Spleen (tissue), 11 donors: ENCODE measurements around the gene APELA. TPM values are rescaled to one million over a fixed set of nuclear protein-coding genes. Genes with fewer than 3 reads are reported as not detected.

Source experiments
- DNase-seq: peaks from one replicate; pipeline ENCODE4 v3.0.0-alpha.2; 2020
- H3K27ac ChIP-seq, 8 donors: fragments of 200-600 bp; sonication (generic) in 7 of 8; 1 replicate in 4 of 8; 2 replicates in 4 of 8; pipeline versions ENCODE4 v1.5.0 to v1.8.0; 2016 to 2021; ENCODE audit warnings: inconsistent platforms in 4 of 8, mild to moderate bottlenecking in 4 of 8, moderate library complexity in 1 of 8
- H3K27me3 ChIP-seq, 7 donors: fragments of 200-600 bp; sonication (generic) in 6 of 7; replicated peaks in 1 of 7; 1 replicate in 4 of 7; 2 replicates in 3 of 7; pipeline versions ENCODE4 v1.5.0 to v1.8.0; 2016 to 2021; ENCODE audit warnings: inconsistent platforms in 3 of 7, mild to moderate bottlenecking in 1 of 7
- H3K36me3 ChIP-seq, 6 donors: fragments of 200-600 bp; sonication (generic) in 5 of 6; 1 replicate in 4 of 6; 2 replicates in 2 of 6; pipeline versions ENCODE4 v1.5.0 to v1.8.0; 2016 to 2021; ENCODE audit warnings: inconsistent platforms in 2 of 6
- H3K4me1 ChIP-seq, 6 donors: fragments of 200-600 bp; sonication (generic) in 5 of 6; 1 replicate in 3 of 6; 2 replicates in 3 of 6; pipeline versions ENCODE4 v1.5.0 to v1.8.0; 2016 to 2021; ENCODE audit warnings: inconsistent platforms in 3 of 6
- H3K4me3 ChIP-seq, 8 donors: fragments of 200-600 bp; sonication (generic) in 7 of 8; 1 replicate in 4 of 8; 2 replicates in 4 of 8; pipeline versions ENCODE4 v1.5.0 to v1.8.0; 2016 to 2021; ENCODE audit warnings: inconsistent platforms in 4 of 8, mild to moderate bottlenecking in 4 of 8, moderate library complexity in 2 of 8
- H3K9me3 ChIP-seq, 8 donors: fragments of 200-600 bp; sonication (generic) in 7 of 8; 1 replicate in 4 of 8; 2 replicates in 4 of 8; pipeline versions ENCODE4 v1.5.0 to v1.8.0; 2016 to 2021; ENCODE audit warnings: inconsistent platforms in 4 of 8
- POLR2A ChIP-seq, 3 donors: fragments of 450-650 bp; IDR thresholded peaks; one replicate each; pipeline ENCODE4 v1.5.1; 2017; ENCODE audit warnings: antibody characterized with exemption in 3 of 3, mild to moderate bottlenecking in 1 of 3
- POLR2AphosphoS5 ChIP-seq, 3 donors: sonication (generic); formaldehyde crosslinking; IDR thresholded peaks; one replicate each; pipeline ENCODE4 v1.5.1; 2017; ENCODE audit warnings: antibody characterized with exemption in 3 of 3
- WGBS, 5 donors: extraction: QIAGEN DNeasy Blood & Tissue Kit in 3 of 5; methylation state at CpG; one replicate each; pipeline versions ENCODE4 v1.1.5 to v1.1.7; 2013 to 2018; 5-methylcytosine and 5-hydroxymethylcytosine counted together
- intact Hi-C: fragments of 100-400 bp; cut with DNase I; formaldehyde crosslinking; loops from one replicate; pipeline ENCODE4 v1.15.0; 2023; ENCODE audit warnings: low total_unique reads
- polyA plus RNA-seq, 3 donors: library from polyadenylated mRNA; stranded (reverse); fragments of 200-250 nt; gene quantifications; one replicate each; pipeline ENCODE4 v1.2.1, GENCODE V29; 2013
- total RNA-seq, 7 donors: library from RNA; depleted of rRNA in 3 of 7; stranded (reverse); fragments of >200 nt in 3 of 7; fragmentation: NEBNext Ultra II Directional in 4 of 7; extraction: Animal tissue kit (Norgen Biotek cat#: 25700) in 4 of 7; gene quantifications; one replicate each; pipeline versions ENCODE4 v1.1.0 to v1.2.1, GENCODE V29; 2016 to 2021
- TF ChIP-seq, protein P1 (sequence below), 11 experiments: fragments of 200-600 bp in 7 of 11; fragments of 450-650 bp in 4 of 11; sonication (generic) in 4 of 11; IDR thresholded peaks in 8 of 11; conservative IDR thresholded peaks in 3 of 11; 1 replicate in 7 of 11; 2 replicates in 4 of 11; pipeline versions ENCODE4 v1.4.0 to v1.8.0; 2016 to 2021; ENCODE audit warnings: antibody characterized with exemption in 11 of 11, inconsistent platforms in 4 of 11, mild to moderate bottlenecking in 1 of 11
- donor health status: healthy with polysubstance abuse.
- donor health status: DM: no; HTN: no; CAD: no; lungs with moderate emphysema.
- donor health status: DM: no; HTN: no; CAD: no.
- donor health status: Bipolar disorder and iron deficiency.
- donor health status: healthy.
- donor health status: DM: no; HTN: no; CAD: no.
- donor health status: DM: yes; HTN: yes; CAD: no.

The APELA gene
- total and polyA plus RNA-seq, 10 donors, result not detected

DNA sequence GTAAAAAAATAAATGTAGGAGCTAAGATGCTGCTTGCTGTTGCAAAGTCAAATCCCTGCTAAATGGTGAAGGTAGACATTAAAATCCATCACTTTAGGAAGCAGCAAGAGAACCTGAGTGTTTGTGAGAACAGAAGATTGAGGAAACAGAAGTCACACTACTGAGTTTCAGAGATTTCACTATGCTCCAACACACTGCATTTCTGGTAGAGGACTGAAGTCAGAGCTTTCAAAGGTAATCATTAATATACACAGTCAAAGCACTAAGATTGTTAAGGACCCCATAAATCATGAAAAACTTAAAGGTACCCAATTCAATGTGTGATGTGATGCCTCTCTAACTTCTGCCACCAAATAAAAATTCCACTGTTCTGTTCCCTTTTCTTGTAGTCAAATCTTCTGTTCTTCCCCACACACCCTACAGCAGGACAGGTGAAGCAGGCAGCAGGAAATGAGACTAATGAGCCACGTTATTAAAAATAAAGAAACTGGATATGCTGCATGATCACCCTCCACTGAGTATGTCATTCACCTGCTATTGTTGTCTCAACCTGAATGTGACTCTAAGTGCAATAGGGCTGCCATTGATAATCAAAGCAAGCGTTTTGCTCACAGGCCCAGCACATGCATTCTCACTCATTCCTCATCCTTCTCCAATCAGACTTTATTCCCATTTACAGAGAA lies 28.9 kb upstream of the APELA start:
- Histone ChIP-seq H3K4me1 (no peaks in the 10 kb centered on the region), H3K27me3 (peaks cover 0 to 6% (median 0%) of the 10 kb centered on the region in 7 donors), H3K36me3 (no peaks in the 10 kb centered on the region), H3K9me3 (no peaks in the 10 kb centered on the region), H3K27ac (no peak overlapping the region), H3K4me3 (no peak overlapping the region)
- TF ChIP-seq POLR2A (IDR thresholded peaks at IDR 0.05) (no peak), POLR2AphosphoS5 (IDR thresholded peaks at IDR 0.05) (no peak)
- TF ChIP-seq, protein P1, sequence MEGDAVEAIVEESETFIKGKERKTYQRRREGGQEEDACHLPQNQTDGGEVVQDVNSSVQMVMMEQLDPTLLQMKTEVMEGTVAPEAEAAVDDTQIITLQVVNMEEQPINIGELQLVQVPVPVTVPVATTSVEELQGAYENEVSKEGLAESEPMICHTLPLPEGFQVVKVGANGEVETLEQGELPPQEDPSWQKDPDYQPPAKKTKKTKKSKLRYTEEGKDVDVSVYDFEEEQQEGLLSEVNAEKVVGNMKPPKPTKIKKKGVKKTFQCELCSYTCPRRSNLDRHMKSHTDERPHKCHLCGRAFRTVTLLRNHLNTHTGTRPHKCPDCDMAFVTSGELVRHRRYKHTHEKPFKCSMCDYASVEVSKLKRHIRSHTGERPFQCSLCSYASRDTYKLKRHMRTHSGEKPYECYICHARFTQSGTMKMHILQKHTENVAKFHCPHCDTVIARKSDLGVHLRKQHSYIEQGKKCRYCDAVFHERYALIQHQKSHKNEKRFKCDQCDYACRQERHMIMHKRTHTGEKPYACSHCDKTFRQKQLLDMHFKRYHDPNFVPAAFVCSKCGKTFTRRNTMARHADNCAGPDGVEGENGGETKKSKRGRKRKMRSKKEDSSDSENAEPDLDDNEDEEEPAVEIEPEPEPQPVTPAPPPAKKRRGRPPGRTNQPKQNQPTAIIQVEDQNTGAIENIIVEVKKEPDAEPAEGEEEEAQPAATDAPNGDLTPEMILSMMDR (IDR thresholded peaks at IDR 0.05 in 8 of 11, conservative IDR thresholded peaks at IDR 0.05 in 3 of 11), result no peak
- DNase-seq, result no peak
- 43 to 71% (median 48%) methylated on average over 2 of the region's 2 CpGs for WGBS, 5 donors
- intact Hi-C loops, result no loop called here

DNA sequence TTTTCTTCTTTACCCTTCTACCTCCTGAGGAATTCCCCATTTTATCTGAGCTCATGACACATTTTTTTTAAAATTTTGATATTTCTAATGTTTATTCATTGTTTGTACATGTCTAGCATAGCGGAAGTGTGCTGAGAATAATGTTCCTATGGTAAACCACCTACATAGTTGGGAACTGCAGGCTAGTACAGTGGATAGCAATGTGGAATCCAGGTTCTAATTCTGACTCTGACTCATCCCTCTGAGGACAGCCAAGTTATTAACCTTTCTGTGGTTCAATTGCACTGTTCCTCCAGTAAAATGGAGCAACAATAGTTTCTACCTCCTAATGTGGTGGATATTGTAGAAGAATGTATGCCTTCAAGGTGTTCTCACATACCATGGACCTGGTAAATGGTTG lies 20.6 kb upstream of the APELA start:
- TF ChIP-seq POLR2A (IDR thresholded peaks at IDR 0.05) (no peak), POLR2AphosphoS5 (IDR thresholded peaks at IDR 0.05) (no peak)
- TF ChIP-seq, protein P1 (IDR thresholded peaks at IDR 0.05 in 8 of 11, conservative IDR thresholded peaks at IDR 0.05 in 3 of 11), result no peak
- intact Hi-C loops, result no loop called here
- 81 to 91% (median 87%) methylated on average over 1 of the region's 1 CpG for WGBS, 5 donors

DNA sequence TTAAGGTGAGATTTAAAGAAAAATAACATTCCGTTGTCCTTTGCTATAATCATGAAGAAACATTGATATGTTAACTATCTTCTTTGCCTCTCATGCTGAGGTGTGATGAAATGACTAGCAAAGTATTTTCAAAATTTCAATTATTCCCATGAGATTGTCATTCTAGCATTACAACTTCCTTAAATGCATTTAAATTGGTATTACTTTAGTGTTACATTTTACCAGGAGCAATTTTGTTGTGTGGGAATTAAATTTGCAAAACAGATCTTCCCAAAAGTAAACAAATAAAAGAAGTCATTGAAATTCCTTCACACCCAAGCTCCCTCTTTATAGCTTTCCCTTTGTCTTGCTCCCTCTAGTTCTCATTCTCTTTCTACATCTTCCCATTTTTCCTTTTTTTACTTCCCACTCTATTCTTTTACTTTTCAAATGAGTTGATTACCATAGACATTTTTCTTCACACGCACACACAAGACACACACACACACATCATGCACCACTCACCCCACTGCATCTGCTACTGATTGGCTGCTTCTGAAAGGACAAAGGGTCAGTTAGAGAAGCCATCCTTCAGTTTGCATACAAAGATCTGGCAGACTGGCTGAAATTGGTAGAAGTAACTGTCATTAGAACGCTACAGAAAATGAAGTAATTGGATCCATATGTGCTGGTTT lies 10.0 kb upstream of the APELA start:
- no peaks in the 10 kb centered on the region for H3K4me1 ChIP-seq
- H3K36me3 ChIP-seq, result no peaks in the 10 kb centered on the region
- peaks cover 0 to 3% (median 0%) of the 10 kb centered on the region in 8 donors for H3K9me3 ChIP-seq
- 16 to 24% (median 20%) methylated on average over 3 of the region's 3 CpGs for WGBS, 5 donors
- H3K27ac ChIP-seq, result no peak overlapping the region
- no peaks in the 10 kb centered on the region for H3K27me3 ChIP-seq
- TF ChIP-seq POLR2AphosphoS5 (IDR thresholded peaks at IDR 0.05), result no peak
- no peak for TF ChIP-seq POLR2A (IDR thresholded peaks at IDR 0.05)
- TF ChIP-seq, protein P1 (IDR thresholded peaks at IDR 0.05 in 8 of 11, conservative IDR thresholded peaks at IDR 0.05 in 3 of 11), result no peak
- intact Hi-C loops, result no loop called here
- no peak for DNase-seq
- no peak overlapping the region for H3K4me3 ChIP-seq

More for the DNA sequence above, 20.6 kb upstream of the APELA start:
- H3K4me3 ChIP-seq, result no peak overlapping the region
- H3K9me3 ChIP-seq, result no peaks in the 10 kb centered on the region
- H3K27me3 ChIP-seq, result no peaks in the 10 kb centered on the region
- DNase-seq, result no peak
- H3K4me1 ChIP-seq, result no peaks in the 10 kb centered on the region
- no peak overlapping the region for H3K27ac ChIP-seq
- no peaks in the 10 kb centered on the region for H3K36me3 ChIP-seq

DNA sequence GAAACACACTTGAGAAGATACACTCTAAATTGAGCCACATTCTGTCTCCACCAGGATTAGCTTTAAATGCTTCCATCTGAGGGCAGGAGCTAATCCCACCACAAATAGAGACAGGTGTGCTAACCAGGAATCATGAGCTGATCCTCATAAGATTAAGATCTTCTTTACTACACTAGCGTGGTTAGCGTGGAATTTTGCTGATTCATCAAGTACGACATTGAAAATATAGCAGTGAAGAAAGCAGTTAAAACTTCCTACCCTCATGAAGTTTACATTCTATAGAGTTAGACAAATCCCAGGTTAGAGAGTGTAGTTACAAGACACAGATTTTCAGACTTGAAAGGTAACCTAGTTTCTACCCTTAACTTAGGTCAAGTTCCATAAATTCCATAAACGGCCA lies 5.3 kb upstream of the APELA start:
- WGBS, 5 donors, result 89 to 93% (median 90%) methylated on average over 4 of the region's 4 CpGs
- DNase-seq, result no peak
- intact Hi-C loops, result no loop called here
- no peaks in the 10 kb centered on the region for H3K9me3 ChIP-seq
- peaks cover 0 to under 1% (median 0%) of the 10 kb centered on the region in 7 donors for H3K27me3 ChIP-seq
- TF ChIP-seq, protein P1 (IDR thresholded peaks at IDR 0.05 in 8 of 11, conservative IDR thresholded peaks at IDR 0.05 in 3 of 11), result no peak
- TF ChIP-seq POLR2AphosphoS5 (IDR thresholded peaks at IDR 0.05) (no peak), POLR2A (IDR thresholded peaks at IDR 0.05) (no peak)
- no peaks in the 10 kb centered on the region for H3K36me3 ChIP-seq
- H3K27ac ChIP-seq, result no peak overlapping the region
- no peak overlapping the region for H3K4me3 ChIP-seq
- H3K4me1 ChIP-seq, result no peaks in the 10 kb centered on the region
